GM12873 (cell line): ENCODE measurements around the gene TMEM229A.

ENCODE experiments used
- TF ChIP-seq, protein P1 (sequence below): IDR thresholded peaks from 2 replicates; pipeline ENCODE4 v1.5.1; 2012; ENCODE audit warnings: low read depth, mild to moderate bottlenecking, moderate library complexity, low read length, control low read depth; ENCODE audit not compliant: insufficient read depth; ENCODE audit errors: missing control alignments

The TMEM229A gene

DNA sequence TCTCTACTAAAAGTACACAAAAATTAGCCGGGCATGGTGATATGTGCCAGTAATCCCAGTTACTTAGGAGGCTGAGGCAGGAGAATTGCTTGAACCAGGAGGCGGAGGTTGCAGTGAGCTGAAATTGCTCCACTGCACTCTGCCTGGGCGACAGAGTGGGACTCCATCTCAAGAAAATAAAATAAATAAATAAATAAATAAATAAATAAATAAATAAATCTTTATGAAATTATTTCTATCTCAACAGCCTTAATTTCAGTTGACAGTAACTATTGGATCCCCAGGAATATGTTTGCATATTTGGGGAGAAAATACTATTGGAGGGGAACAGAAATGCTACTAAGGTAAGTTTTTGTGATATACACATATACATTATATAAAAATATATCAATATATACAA is 20.0 kb downstream of the TMEM229A start:
- TF ChIP-seq, protein P1, sequence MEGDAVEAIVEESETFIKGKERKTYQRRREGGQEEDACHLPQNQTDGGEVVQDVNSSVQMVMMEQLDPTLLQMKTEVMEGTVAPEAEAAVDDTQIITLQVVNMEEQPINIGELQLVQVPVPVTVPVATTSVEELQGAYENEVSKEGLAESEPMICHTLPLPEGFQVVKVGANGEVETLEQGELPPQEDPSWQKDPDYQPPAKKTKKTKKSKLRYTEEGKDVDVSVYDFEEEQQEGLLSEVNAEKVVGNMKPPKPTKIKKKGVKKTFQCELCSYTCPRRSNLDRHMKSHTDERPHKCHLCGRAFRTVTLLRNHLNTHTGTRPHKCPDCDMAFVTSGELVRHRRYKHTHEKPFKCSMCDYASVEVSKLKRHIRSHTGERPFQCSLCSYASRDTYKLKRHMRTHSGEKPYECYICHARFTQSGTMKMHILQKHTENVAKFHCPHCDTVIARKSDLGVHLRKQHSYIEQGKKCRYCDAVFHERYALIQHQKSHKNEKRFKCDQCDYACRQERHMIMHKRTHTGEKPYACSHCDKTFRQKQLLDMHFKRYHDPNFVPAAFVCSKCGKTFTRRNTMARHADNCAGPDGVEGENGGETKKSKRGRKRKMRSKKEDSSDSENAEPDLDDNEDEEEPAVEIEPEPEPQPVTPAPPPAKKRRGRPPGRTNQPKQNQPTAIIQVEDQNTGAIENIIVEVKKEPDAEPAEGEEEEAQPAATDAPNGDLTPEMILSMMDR, result no peak

DNA sequence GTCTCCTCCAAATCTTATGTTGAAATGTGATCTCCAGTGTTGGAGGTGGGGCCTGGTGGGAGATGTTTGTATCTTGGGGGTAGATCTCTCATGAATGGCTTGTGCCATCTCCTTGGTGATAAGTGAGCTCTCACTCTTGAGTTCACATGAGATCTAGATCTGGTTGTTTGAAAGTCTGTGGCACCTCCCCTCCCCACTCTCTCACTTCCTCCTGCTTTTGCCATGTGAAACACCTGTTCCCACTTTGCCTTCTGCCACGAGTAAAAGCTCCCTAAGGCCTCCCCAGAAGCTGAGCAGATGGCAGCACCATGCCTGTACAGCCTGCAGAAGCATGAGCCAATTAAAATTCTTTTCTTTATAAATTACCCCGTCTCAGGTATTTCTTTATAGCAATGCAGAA is 23.5 kb downstream of the TMEM229A start:
- TF ChIP-seq, protein P1, result no peak

DNA sequence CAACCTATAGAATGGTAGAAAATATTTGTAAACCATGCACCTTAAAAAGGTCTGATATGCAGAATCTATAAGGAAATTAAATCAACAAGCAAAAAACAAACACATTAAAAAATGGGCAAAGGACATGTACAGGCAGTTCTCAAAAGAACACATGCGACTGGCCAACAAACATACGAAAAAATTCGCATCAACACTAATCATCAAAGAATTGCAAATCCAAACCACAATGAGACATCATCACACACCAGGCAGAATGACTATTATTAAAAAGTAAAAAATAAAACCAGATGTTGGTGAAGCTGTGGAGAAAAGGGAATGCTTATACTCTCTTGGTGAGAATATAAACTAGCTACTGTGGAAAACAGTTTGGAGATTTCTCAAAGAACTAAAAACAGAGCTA is 33.2 kb downstream of the TMEM229A start:
- TF ChIP-seq, protein P1, result no peak

DNA sequence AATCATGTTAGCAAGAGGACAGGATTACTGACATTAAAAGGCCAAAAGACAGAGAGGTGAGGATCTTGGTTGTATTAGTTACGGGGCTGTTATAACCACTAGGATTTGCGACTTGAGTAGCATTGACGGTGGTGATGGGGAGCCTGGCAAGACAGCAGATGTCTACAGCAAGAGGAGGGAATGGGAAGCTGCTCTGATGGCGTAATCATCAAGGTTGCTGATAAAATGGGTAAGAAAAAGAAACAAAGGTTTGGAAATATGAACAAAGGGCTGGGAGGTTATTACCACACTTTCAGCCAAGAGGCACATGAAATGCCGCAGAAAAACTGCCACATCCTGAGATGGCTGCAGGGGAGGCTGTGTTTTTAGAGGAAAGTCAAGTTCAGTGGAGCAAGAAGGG is 33.9 kb downstream of the TMEM229A start:
- TF ChIP-seq, protein P1, result no peak

DNA sequence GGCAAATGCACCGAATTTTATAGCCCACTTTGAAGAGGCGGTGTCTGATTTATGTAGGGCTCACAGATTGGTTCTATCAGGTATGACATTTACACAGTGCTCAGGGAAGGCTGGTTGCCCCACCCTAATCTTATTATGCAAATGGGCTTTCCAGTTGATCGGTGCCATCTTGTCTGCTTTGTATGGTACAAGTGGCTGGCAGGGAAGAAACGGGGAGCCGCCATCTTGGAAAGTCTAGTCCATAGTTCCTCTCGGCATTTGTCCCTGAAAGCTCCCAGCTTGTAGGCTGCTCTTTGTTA is 36.6 kb downstream of the TMEM229A start:
- TF ChIP-seq, protein P1, result no peak

DNA sequence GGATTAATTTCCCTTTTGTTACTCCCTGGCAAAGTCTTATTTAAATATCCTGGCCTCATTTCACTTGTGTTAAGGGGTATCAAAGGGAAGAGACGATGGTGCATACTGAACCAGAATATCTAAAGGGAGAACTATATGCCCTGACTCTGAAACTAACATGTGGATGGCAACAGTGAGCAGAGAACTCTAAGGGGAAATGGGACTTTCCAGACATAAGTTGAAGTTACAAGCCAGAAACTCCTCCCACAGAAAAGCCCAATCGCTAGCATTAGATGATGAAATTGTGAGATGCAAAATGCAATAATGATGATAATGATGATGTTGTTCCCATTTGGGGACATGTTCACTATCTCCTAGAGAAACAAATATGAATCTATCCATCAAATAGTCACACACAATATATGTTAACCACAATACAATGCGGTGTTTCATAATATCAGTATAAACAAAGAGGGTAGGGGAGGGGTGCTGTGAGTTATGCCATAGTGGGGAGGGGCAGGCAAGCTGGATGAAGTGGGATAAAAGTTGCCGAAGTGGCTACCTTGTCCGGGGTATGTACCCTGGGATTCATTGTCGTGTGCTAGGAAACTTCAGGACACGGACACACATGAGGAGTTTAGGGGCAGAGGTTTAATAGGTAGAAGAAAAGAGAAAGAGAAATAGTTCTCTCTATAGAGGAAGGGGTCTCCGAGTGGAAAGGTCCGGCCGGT is 37.1 kb downstream of the TMEM229A start:
- TF ChIP-seq, protein P1, result no peak

DNA sequence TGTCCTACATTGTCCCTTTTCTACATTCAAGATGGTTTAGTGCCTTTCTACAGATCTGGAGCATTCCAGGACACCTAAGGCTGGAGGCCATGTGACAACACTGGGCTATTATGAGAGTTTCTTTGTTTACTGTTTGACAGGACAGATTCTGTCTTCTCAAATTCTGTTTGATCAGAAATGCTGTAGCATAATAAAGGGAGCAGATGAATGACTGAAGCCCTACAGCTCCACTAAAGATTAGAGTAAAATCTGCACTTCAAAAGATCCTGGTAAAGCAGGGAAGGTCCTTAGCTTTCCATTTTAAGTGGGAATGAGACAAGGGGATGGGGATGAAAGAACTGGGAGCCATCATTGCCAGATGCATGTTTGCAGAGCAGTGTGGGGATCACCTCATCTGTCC is 38.4 kb downstream of the TMEM229A start:
- TF ChIP-seq, protein P1, result no peak
